Effector memory CD4-positive, alpha-beta T cell (primary cell): Measurements from ENCODE around the gene RPS14.

Experiments used
- DNase-seq, 3 donors: peaks; one replicate each; pipeline ENCODE4 v3.0.0-alpha.2; 2020
- H3K27ac ChIP-seq: 2 replicates; pipeline ENCODE4 v1.7.0; 2013; ENCODE audit warnings: mild to moderate bottlenecking, low read length, moderate library complexity; ENCODE audit not compliant: insufficient read depth, poor library complexity, severe bottlenecking
- H3K27me3 ChIP-seq: replicated peaks from 2 replicates; pipeline ENCODE4 v1.7.0; 2013; ENCODE audit warnings: mild to moderate bottlenecking, low read length; ENCODE audit not compliant: insufficient read depth, control insufficient read depth, poor library complexity, severe bottlenecking
- H3K36me3 ChIP-seq: 2 replicates; pipeline ENCODE4 v1.7.0; 2013; ENCODE audit warnings: mild to moderate bottlenecking, low read length, moderate library complexity; ENCODE audit not compliant: control insufficient read depth, insufficient read depth
- H3K4me1 ChIP-seq: 2 replicates; pipeline ENCODE4 v1.7.0; 2013; ENCODE audit warnings: low read length, mild to moderate bottlenecking; ENCODE audit not compliant: control insufficient read depth, insufficient read depth, poor library complexity, severe bottlenecking
- H3K4me3 ChIP-seq: 2 replicates; pipeline ENCODE4 v1.7.0; 2013; ENCODE audit warnings: low read length, low read depth, mild to moderate bottlenecking; ENCODE audit not compliant: insufficient read depth, poor library complexity, severe bottlenecking
- H3K9me3 ChIP-seq: 2 replicates; pipeline ENCODE4 v1.7.0; 2013; ENCODE audit warnings: mild to moderate bottlenecking, low read length, moderate library complexity; ENCODE audit not compliant: control insufficient read depth

The RPS14 gene

GRCh38 chr5:150401376-150402228 is 47.9 kb downstream of the RPS14 start:
- no peak for DNase-seq
- peaks cover 70% of the 10 kb centered on the region for H3K36me3 ChIP-seq
- H3K27ac ChIP-seq, result no peak overlapping the region
- no peaks in the 10 kb centered on the region for H3K27me3 ChIP-seq
- no peaks in the 10 kb centered on the region for H3K9me3 ChIP-seq
- no peaks in the 10 kb centered on the region for H3K4me1 ChIP-seq
- H3K4me3 ChIP-seq, result no peak overlapping the region

GRCh38 chr5:150401076-150401375 is 48.5 kb downstream of the RPS14 start:
- no peaks in the 10 kb centered on the region for H3K27me3 ChIP-seq
- no peaks in the 10 kb centered on the region for H3K9me3 ChIP-seq
- H3K36me3 ChIP-seq, result peaks cover 70% of the 10 kb centered on the region
- no peak for DNase-seq
- H3K27ac ChIP-seq, result no peak overlapping the region
- H3K4me3 ChIP-seq, result no peak overlapping the region
- H3K4me1 ChIP-seq, result no peaks in the 10 kb centered on the region

GRCh38 chr5:150400316-150401075 is 49.0 kb downstream of the RPS14 start:
- Histone ChIP-seq H3K4me1 (no peaks in the 10 kb centered on the region), H3K27me3 (no peaks in the 10 kb centered on the region), H3K27ac (no peak overlapping the region), H3K9me3 (no peaks in the 10 kb centered on the region), H3K4me3 (no peak overlapping the region), H3K36me3 (peaks cover 73% of the 10 kb centered on the region)
- DNase-seq, result no peak

- Histone ChIP-seq H3K27me3 (no peaks in the 10 kb centered on the region), H3K9me3 (no peaks in the 10 kb centered on the region), H3K4me3 (no peak overlapping the region), H3K36me3 (peaks cover 72% of the 10 kb centered on the region), H3K27ac (no peak overlapping the region), H3K4me1 (no peaks in the 10 kb centered on the region)
- DNase-seq, result no peak
Observed at GRCh38 chr5:150399524-150400211, 49.9 kb downstream of the RPS14 start.

GRCh38 chr5:150398722-150399523 is 50.6 kb downstream of the RPS14 start:
- H3K4me1 ChIP-seq, result no peaks in the 10 kb centered on the region
- H3K4me3 ChIP-seq, result no peak overlapping the region
- no peaks in the 10 kb centered on the region for H3K9me3 ChIP-seq
- H3K36me3 ChIP-seq, result peaks cover 70% of the 10 kb centered on the region
- no peak for DNase-seq
- H3K27me3 ChIP-seq, result no peaks in the 10 kb centered on the region
- H3K27ac ChIP-seq, result no peak overlapping the region

- no peak for DNase-seq
- no peak overlapping the region for H3K27ac ChIP-seq
- H3K4me3 ChIP-seq, result no peak overlapping the region
- H3K4me1 ChIP-seq, result no peaks in the 10 kb centered on the region
- H3K27me3 ChIP-seq, result no peaks in the 10 kb centered on the region
- no peaks in the 10 kb centered on the region for H3K9me3 ChIP-seq
- H3K36me3 ChIP-seq, result peaks cover 72% of the 10 kb centered on the region
Observed at GRCh38 chr5:150397782-150398721, 51.5 kb downstream of the RPS14 start.

- Histone ChIP-seq H3K4me1 (no peaks in the 10 kb centered on the region), H3K9me3 (no peaks in the 10 kb centered on the region), H3K36me3 (peaks cover 72% of the 10 kb centered on the region), H3K4me3 (no peak overlapping the region), H3K27me3 (no peaks in the 10 kb centered on the region), H3K27ac (no peak overlapping the region)
- no peak for DNase-seq
Observed at GRCh38 chr5:150397146-150397781, 52.3 kb downstream of the RPS14 start.

GRCh38 chr5:150396267-150396666 is 53.3 kb downstream of the RPS14 start:
- no peak overlapping the region for H3K27ac ChIP-seq
- H3K36me3 ChIP-seq, result peaks cover 72% of the 10 kb centered on the region
- H3K27me3 ChIP-seq, result no peaks in the 10 kb centered on the region
- no peak for DNase-seq
- no peak overlapping the region for H3K4me3 ChIP-seq
- no peaks in the 10 kb centered on the region for H3K4me1 ChIP-seq
- no peaks in the 10 kb centered on the region for H3K9me3 ChIP-seq

GRCh38 chr5:150395688-150395975 is 53.9 kb downstream of the RPS14 start:
- Histone ChIP-seq H3K36me3 (peaks cover 72% of the 10 kb centered on the region), H3K27me3 (no peaks in the 10 kb centered on the region), H3K27ac (no peak overlapping the region), H3K4me1 (no peaks in the 10 kb centered on the region), H3K4me3 (no peak overlapping the region), H3K9me3 (no peaks in the 10 kb centered on the region)
- no peak for DNase-seq
